SK-N-SH treated with all-trans-retinoic acid at 6 μM for 48 hours (cell line): ENCODE results near the gene GRIK3.

Source experiments
- ATAC-seq: fragments of 200-7000 bp; cut with Tn5 transposase; 3 replicates; pipeline ENCODE4 v1.9.1; 2020; ENCODE audit warnings: mild to moderate bottlenecking, moderate library complexity
- BACH2 ChIP-seq: fragments of 250-450 bp; sonication (Bioruptor Pico); IDR thresholded peaks from 2 replicates; pipeline ENCODE4 v1.9.0; 2021; ENCODE audit warnings: mild to moderate bottlenecking, borderline replicate concordance
- ESRRG ChIP-seq: fragments of 250-450 bp; sonication (Bioruptor Pico); IDR thresholded peaks from 2 replicates; pipeline ENCODE4 v1.6.1; 2021; ENCODE audit warnings: mild to moderate bottlenecking
- GLIS3 ChIP-seq: fragments of 250-450 bp; sonication (Bioruptor Pico); IDR thresholded peaks from 2 replicates; pipeline ENCODE4 v1.5.0; 2020; ENCODE audit warnings: mild to moderate bottlenecking, moderate library complexity
- ISL1 ChIP-seq: fragments of 250-450 bp; sonication (Bioruptor Pico); IDR thresholded peaks from 2 replicates; pipeline ENCODE4 v2.1.2; 2022; ENCODE audit warnings: mild to moderate bottlenecking, moderate library complexity
- OSR1 ChIP-seq: fragments of 250-450 bp; sonication (Bioruptor Pico); IDR thresholded peaks from 2 replicates; pipeline ENCODE4 v1.8.0; 2022; ENCODE audit warnings: moderate library complexity, mild to moderate bottlenecking, inconsistent platforms
- PPARA ChIP-seq: fragments of 250-450 bp; sonication (Bioruptor Pico); IDR thresholded peaks from 2 replicates; pipeline ENCODE4 v1.5.0; 2020; ENCODE audit warnings: mild to moderate bottlenecking, borderline replicate concordance
- RARB ChIP-seq: fragments of 250-450 bp; sonication (Bioruptor Pico); IDR thresholded peaks from 2 replicates; pipeline ENCODE4 v1.8.0; 2021; ENCODE audit warnings: mild to moderate bottlenecking, moderate library complexity
- SNAI2 ChIP-seq: fragments of 250-450 bp; sonication (Bioruptor Pico); IDR thresholded peaks from 2 replicates; pipeline ENCODE4 v1.5.0; 2020; ENCODE audit warnings: mild to moderate bottlenecking, moderate library complexity
- TCF4 ChIP-seq: fragments of 250-450 bp; sonication (Bioruptor Pico); IDR thresholded peaks from 2 replicates; pipeline ENCODE4 v1.8.0; 2021; ENCODE audit warnings: mild to moderate bottlenecking, moderate library complexity, borderline replicate concordance
- TOX ChIP-seq: fragments of 250-450 bp; sonication (Bioruptor Pico); IDR thresholded peaks from 2 replicates; pipeline ENCODE4 v1.8.0; 2021; ENCODE audit warnings: mild to moderate bottlenecking, moderate library complexity, borderline replicate concordance
- ZC3H10 ChIP-seq: fragments of 250-450 bp; sonication (Bioruptor Pico); IDR thresholded peaks from 2 replicates; pipeline ENCODE4 v1.5.1; 2021; ENCODE audit warnings: mild to moderate bottlenecking, moderate library complexity
- ZFP3 ChIP-seq: fragments of 250-450 bp; sonication (Bioruptor Pico); IDR thresholded peaks from 2 replicates; pipeline ENCODE4 v1.5.0; 2020; ENCODE audit warnings: mild to moderate bottlenecking, moderate library complexity
- ZFP30 ChIP-seq: fragments of 450-650 bp; formaldehyde crosslinking; IDR thresholded peaks from 2 replicates; pipeline ENCODE4 v1.5.0; 2022; ENCODE audit warnings: mild to moderate bottlenecking, moderate library complexity
- ZNF565 ChIP-seq: fragments of 450-650 bp; formaldehyde crosslinking; conservative IDR thresholded peaks from 2 replicates; pipeline ENCODE4 v1.5.0; 2020; ENCODE audit warnings: low read depth, mild to moderate bottlenecking, moderate library complexity
- ZNF70 ChIP-seq: fragments of 450-650 bp; formaldehyde crosslinking; IDR thresholded peaks from 2 replicates; pipeline ENCODE4 v1.5.0; 2020; ENCODE audit warnings: mild to moderate bottlenecking, moderate library complexity
- ZNF8 ChIP-seq: fragments of 450-650 bp; formaldehyde crosslinking; IDR thresholded peaks from 2 replicates; pipeline ENCODE4 v1.5.0; 2020; ENCODE audit warnings: mild to moderate bottlenecking, moderate library complexity
- TF ChIP-seq, protein P1 (sequence below): fragments of 250-450 bp; sonication (Bioruptor Pico); IDR thresholded peaks from 2 replicates; pipeline ENCODE4 v1.5.1; 2020; ENCODE audit warnings: low read depth, mild to moderate bottlenecking, moderate library complexity
- TF ChIP-seq, protein P2 (sequence below): fragments of 250-450 bp; sonication (Bioruptor Pico); IDR thresholded peaks from 2 replicates; pipeline ENCODE4 v1.5.0; 2020; ENCODE audit warnings: mild to moderate bottlenecking, moderate library complexity
- TF ChIP-seq, protein P3 (sequence below): fragments of 250-450 bp; sonication (Bioruptor Pico); IDR thresholded peaks from 2 replicates; pipeline ENCODE4 v1.5.1; 2021; ENCODE audit warnings: mild to moderate bottlenecking, moderate library complexity
- TF ChIP-seq, protein P4 (sequence below): fragments of 250-450 bp; sonication (Bioruptor Pico); IDR thresholded peaks from 2 replicates; pipeline ENCODE4 v1.8.0; 2020; ENCODE audit warnings: mild to moderate bottlenecking, moderate library complexity, borderline replicate concordance

Gene GRIK3

DNA sequence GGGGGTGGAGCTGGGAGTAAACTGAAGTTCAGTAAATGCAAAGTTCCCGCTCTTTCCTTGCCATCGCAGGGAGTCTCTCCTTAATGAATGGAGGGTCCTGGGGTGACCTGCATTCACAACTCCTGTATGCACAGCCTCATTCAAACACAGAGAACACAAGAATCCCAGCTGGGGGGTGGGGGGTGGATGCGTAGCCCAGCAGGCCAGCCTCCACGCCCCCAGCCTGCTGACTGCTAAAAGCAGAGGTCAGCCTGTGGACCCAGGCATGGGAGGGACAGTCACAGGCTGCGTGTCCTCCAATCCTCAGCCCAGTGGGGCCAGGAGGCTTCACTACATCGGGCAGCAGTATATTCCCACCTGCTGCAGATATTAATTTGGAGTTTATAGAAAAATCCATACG lies 263.1 kb downstream of the GRIK3 start:
- TF ChIP-seq ZC3H10 (no peak), ZFP30 (CRISPR knock-in tag) (no peak), TCF4 (CRISPR knock-in tag) (no peak), PPARA (no peak), ZFP3 (CRISPR knock-in tag) (no peak), SNAI2 (CRISPR knock-in tag) (no peak), ISL1 (CRISPR knock-in tag) (no peak), BACH2 (no peak), ZNF565 (CRISPR knock-in tag) (no peak), RARB (CRISPR knock-in tag) (no peak)
- TF ChIP-seq, protein P1, sequence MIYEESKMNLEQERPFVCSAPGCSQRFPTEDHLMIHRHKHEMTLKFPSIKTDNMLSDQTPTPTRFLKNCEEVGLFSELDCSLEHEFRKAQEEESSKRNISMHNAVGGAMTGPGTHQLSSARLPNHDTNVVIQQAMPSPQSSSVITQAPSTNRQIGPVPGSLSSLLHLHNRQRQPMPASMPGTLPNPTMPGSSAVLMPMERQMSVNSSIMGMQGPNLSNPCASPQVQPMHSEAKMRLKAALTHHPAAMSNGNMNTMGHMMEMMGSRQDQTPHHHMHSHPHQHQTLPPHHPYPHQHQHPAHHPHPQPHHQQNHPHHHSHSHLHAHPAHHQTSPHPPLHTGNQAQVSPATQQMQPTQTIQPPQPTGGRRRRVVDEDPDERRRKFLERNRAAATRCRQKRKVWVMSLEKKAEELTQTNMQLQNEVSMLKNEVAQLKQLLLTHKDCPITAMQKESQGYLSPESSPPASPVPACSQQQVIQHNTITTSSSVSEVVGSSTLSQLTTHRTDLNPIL (CRISPR knock-in tag) = no peak
- TF ChIP-seq, protein P2, sequence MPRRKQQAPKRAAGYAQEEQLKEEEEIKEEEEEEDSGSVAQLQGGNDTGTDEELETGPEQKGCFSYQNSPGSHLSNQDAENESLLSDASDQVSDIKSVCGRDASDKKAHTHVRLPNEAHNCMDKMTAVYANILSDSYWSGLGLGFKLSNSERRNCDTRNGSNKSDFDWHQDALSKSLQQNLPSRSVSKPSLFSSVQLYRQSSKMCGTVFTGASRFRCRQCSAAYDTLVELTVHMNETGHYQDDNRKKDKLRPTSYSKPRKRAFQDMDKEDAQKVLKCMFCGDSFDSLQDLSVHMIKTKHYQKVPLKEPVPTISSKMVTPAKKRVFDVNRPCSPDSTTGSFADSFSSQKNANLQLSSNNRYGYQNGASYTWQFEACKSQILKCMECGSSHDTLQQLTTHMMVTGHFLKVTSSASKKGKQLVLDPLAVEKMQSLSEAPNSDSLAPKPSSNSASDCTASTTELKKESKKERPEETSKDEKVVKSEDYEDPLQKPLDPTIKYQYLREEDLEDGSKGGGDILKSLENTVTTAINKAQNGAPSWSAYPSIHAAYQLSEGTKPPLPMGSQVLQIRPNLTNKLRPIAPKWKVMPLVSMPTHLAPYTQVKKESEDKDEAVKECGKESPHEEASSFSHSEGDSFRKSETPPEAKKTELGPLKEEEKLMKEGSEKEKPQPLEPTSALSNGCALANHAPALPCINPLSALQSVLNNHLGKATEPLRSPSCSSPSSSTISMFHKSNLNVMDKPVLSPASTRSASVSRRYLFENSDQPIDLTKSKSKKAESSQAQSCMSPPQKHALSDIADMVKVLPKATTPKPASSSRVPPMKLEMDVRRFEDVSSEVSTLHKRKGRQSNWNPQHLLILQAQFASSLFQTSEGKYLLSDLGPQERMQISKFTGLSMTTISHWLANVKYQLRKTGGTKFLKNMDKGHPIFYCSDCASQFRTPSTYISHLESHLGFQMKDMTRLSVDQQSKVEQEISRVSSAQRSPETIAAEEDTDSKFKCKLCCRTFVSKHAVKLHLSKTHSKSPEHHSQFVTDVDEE (CRISPR knock-in tag) = no peak
- TF ChIP-seq, protein P3, sequence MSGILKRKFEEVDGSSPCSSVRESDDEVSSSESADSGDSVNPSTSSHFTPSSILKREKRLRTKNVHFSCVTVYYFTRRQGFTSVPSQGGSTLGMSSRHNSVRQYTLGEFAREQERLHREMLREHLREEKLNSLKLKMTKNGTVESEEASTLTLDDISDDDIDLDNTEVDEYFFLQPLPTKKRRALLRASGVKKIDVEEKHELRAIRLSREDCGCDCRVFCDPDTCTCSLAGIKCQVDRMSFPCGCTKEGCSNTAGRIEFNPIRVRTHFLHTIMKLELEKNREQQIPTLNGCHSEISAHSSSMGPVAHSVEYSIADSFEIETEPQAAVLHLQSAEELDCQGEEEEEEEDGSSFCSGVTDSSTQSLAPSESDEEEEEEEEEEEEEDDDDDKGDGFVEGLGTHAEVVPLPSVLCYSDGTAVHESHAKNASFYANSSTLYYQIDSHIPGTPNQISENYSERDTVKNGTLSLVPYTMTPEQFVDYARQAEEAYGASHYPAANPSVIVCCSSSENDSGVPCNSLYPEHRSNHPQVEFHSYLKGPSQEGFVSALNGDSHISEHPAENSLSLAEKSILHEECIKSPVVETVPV (CRISPR knock-in tag) = no peak
- no peak for ATAC-seq

DNA sequence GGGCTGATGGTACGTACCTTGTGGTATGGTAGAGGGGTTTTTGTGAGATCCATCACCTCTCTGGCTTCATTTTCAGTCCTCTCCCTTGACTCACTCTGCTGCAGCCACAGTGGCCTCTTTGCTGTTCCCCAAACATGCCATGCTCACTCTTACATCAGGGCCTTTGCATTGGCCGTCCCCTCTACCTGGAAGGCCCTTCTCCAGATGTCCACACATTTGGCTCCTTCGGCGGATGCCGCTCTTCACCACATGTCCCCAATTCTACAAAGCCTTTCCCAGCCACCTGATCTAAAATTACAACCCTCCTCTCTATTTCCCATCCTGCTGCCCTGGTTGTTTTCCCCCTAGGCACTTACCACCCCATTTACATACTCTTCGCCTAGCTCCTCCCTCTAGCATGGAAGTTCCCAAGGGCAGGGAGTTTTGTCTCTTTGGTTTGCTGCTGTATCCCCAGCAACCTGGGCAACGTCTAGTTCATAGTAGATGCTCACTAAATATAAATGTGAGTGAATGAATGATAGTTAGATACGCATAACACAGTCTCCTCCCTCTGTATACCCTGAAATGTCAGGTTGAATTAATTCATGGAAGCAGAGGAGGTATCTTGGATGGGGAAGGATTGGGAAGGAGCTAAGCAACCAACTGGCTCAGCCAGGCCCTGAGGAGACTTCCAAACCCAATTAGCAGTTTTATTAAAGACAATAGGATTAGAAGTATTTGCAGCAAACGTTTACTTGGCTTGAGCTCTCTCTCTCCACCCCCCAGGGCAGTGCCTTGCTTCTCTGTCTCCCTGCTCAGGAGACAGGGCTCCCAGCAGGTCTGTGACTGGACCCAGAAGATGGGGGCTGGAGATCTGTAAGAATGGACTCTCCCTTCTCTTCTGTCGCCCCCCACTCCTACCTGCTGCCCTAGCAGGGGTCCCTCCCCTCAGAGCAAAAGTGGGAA lies 264.2 kb downstream of the GRIK3 start:
- no peak for ATAC-seq

More for the DNA sequence above, 264.2 kb downstream of the GRIK3 start:
- TF ChIP-seq OSR1 (CRISPR knock-in tag) = no peak
- TF ChIP-seq, protein P4, sequence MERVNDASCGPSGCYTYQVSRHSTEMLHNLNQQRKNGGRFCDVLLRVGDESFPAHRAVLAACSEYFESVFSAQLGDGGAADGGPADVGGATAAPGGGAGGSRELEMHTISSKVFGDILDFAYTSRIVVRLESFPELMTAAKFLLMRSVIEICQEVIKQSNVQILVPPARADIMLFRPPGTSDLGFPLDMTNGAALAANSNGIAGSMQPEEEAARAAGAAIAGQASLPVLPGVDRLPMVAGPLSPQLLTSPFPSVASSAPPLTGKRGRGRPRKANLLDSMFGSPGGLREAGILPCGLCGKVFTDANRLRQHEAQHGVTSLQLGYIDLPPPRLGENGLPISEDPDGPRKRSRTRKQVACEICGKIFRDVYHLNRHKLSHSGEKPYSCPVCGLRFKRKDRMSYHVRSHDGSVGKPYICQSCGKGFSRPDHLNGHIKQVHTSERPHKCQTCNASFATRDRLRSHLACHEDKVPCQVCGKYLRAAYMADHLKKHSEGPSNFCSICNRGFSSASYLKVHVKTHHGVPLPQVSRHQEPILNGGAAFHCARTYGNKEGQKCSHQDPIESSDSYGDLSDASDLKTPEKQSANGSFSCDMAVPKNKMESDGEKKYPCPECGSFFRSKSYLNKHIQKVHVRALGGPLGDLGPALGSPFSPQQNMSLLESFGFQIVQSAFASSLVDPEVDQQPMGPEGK (CRISPR knock-in tag) = no peak
- no peak for TF ChIP-seq GLIS3 (CRISPR knock-in tag)
- no peak for TF ChIP-seq ZNF565 (CRISPR knock-in tag)
- no peak for TF ChIP-seq ZNF8 (CRISPR knock-in tag)
- no peak for TF ChIP-seq TOX
- TF ChIP-seq ZNF70 (CRISPR knock-in tag) = no peak
- no peak for TF ChIP-seq ZC3H10
- no peak for TF ChIP-seq ESRRG (CRISPR knock-in tag)
- TF ChIP-seq, protein P1 (CRISPR knock-in tag) = no peak
- TF ChIP-seq, protein P3 (CRISPR knock-in tag) = no peak
